ENCODE results near the gene ZFAND3. TPM values are rescaled to one million over a fixed set of nuclear protein-coding genes. Genes with fewer than 3 reads are reported as not detected.
"Not testable (repeated sequence)": the region's sequence is repeated elsewhere in the genome, so short reads cannot be mapped to it uniquely, and the experiment has no call there.

The ZFAND3 gene
- total RNA-seq, 1 experiment from 2014 or later, result 107 TPM

DNA sequence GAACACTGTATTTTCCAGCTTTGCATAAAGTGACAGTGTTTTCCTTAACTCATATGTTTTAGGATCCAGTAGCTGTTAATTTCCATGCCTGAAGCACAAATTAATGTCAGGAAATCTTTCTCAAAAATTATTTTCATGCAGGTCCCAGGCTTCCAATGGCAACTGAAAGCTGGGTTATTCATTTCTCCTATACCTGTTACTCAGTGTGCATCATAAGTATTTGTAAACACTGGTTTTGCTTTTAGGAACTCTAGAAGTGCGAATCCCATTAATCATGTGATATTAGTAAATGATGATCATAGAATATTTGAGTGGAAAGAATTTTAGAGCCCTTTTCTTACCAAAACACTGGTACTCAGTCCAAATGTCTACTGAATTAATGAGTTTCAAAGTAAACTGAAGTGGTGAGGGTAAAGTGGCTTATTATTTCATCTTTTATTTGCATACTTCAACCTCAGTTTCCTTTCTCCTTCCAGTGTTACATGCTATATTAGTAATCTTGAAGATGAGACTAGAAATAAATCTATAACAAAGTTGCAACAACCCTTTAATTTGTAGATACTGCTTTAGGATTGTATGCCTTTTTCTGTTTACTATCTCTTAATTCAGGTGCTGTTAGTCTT, 124.0 kb downstream of the ZFAND3 start:
- no peaks in the 10 kb centered on the region for H3K27me3 ChIP-seq (replicated peaks; ENCODE audit: control insufficient read depth, insufficient read depth, low read length)
- no peaks in the 10 kb centered on the region for H3K4me1 Mint-ChIP-seq (ENCODE audit: low read depth, unreplicated experiment)
- H3K27me3 Mint-ChIP-seq (ENCODE audit: insufficient read depth, unreplicated experiment), result no peaks in the 10 kb centered on the region
- ChIA-PET POLR2A (no interaction called here), CTCF (no interaction called here)
- BruUV-seq (replicated peaks), result no TSS peak
- intact Hi-C loops (cut with micrococcal nuclease; ENCODE audit: unreplicated experiment), result no loop called here
- H3K27ac Mint-ChIP-seq (ENCODE audit: unreplicated experiment), result no peak overlapping the region
- no peak for TF ChIP-seq CTCF (IDR thresholded peaks at IDR 0.05; ENCODE audit: insufficient read depth in 1 of 2, low read depth in 1 of 2, low read length in 1 of 2, severe bottlenecking in 1 of 2, unreplicated experiment in 1 of 2)
- no peaks in the 10 kb centered on the region for H3K36me3 Mint-ChIP-seq (ENCODE audit: insufficient read depth, unreplicated experiment)
- DNase-seq, result no peak
- no peak overlapping the region for H3K4me3 Mint-ChIP-seq (ENCODE audit: unreplicated experiment)
- H3K9me3 ChIP-seq, result no peaks in the 10 kb centered on the region
- no peaks in the 10 kb centered on the region for H3K36me3 ChIP-seq (ENCODE audit: control insufficient read depth, insufficient read depth, low read length)
- no peaks in the 10 kb centered on the region for H3K9me3 Mint-ChIP-seq (ENCODE audit: unreplicated experiment)
- H3K4me1 ChIP-seq, result no peaks in the 10 kb centered on the region
- H3K4me3 ChIP-seq (ENCODE audit: low read depth, low read length), result no peak overlapping the region

GRCh38 chr6:37946057-37946456, 126.5 kb downstream of the ZFAND3 start:
- Histone ChIP-seq H3K4me1 (peaks cover 4% of the 10 kb centered on the region; the same call in 1 of the 2 replicates), H3K4me3 (ENCODE audit: low read depth, low read length) (no peak overlapping the region), H3K9me3 (no peaks in the 10 kb centered on the region), H3K36me3 (ENCODE audit: control insufficient read depth, insufficient read depth, low read length) (no peaks in the 10 kb centered on the region), H3K27me3 (replicated peaks; ENCODE audit: control insufficient read depth, insufficient read depth, low read length) (no peaks in the 10 kb centered on the region)
- intact Hi-C loops (cut with micrococcal nuclease; ENCODE audit: unreplicated experiment), result no loop called here
- no peak for TF ChIP-seq CTCF (IDR thresholded peaks at IDR 0.05; ENCODE audit: insufficient read depth in 1 of 2, low read depth in 1 of 2, low read length in 1 of 2, severe bottlenecking in 1 of 2, unreplicated experiment in 1 of 2)
- Mint-ChIP-seq H3K4me1 (ENCODE audit: low read depth, unreplicated experiment) (peaks cover 5% of the 10 kb centered on the region), H3K27ac (ENCODE audit: unreplicated experiment) (no peak overlapping the region), H3K4me3 (ENCODE audit: unreplicated experiment) (no peak overlapping the region), H3K9me3 (ENCODE audit: unreplicated experiment) (no peaks in the 10 kb centered on the region), H3K36me3 (ENCODE audit: insufficient read depth, unreplicated experiment) (no peaks in the 10 kb centered on the region), H3K27me3 (ENCODE audit: insufficient read depth, unreplicated experiment) (no peaks in the 10 kb centered on the region)
- BruUV-seq (replicated peaks), result no TSS peak
- no peak for DNase-seq
- ChIA-PET CTCF (no interaction called here), POLR2A (no interaction called here)

- peaks cover 5% of the 10 kb centered on the region for H3K4me1 Mint-ChIP-seq (ENCODE audit: low read depth, unreplicated experiment)
- no peaks in the 10 kb centered on the region for H3K27me3 Mint-ChIP-seq (ENCODE audit: insufficient read depth, unreplicated experiment)
- CTCF ChIA-PET, result no interaction called here
- no peak for DNase-seq
- no peak overlapping the region for H3K27ac Mint-ChIP-seq (ENCODE audit: unreplicated experiment)
- Histone ChIP-seq H3K36me3 (ENCODE audit: control insufficient read depth, insufficient read depth, low read length) (no peaks in the 10 kb centered on the region), H3K27me3 (replicated peaks; ENCODE audit: control insufficient read depth, insufficient read depth, low read length) (no peaks in the 10 kb centered on the region), H3K4me3 (ENCODE audit: low read depth, low read length) (no peak overlapping the region), H3K4me1 (peaks cover 4% of the 10 kb centered on the region; the same call in 1 of the 2 replicates), H3K9me3 (no peaks in the 10 kb centered on the region)
- no peaks in the 10 kb centered on the region for H3K9me3 Mint-ChIP-seq (ENCODE audit: unreplicated experiment)
- TF ChIP-seq CTCF (IDR thresholded peaks at IDR 0.05; ENCODE audit: insufficient read depth in 1 of 2, low read depth in 1 of 2, low read length in 1 of 2, severe bottlenecking in 1 of 2, unreplicated experiment in 1 of 2), result no peak
- BruUV-seq (replicated peaks), result no TSS peak
- POLR2A ChIA-PET, result interaction anchor here (0.6 kb wide), 1 partner anchor 12 kb away, joined by 3 read pairs; no protein-coding TSS in a partner anchor
- intact Hi-C loops (cut with micrococcal nuclease; ENCODE audit: unreplicated experiment), result no loop called here
- no peaks in the 10 kb centered on the region for H3K36me3 Mint-ChIP-seq (ENCODE audit: insufficient read depth, unreplicated experiment)
- no peak overlapping the region for H3K4me3 Mint-ChIP-seq (ENCODE audit: unreplicated experiment)
Observed at GRCh38 chr6:37947468-37947867, 127.9 kb downstream of the ZFAND3 start.

- DNase-seq; H3K27me3 Mint-ChIP-seq (ENCODE audit: insufficient read depth, unreplicated experiment); H3K4me1 ChIP-seq; BruUV-seq (replicated peaks); POLR2A ChIA-PET; H3K36me3 ChIP-seq (ENCODE audit: control insufficient read depth, insufficient read depth, low read length); H3K9me3 Mint-ChIP-seq (ENCODE audit: unreplicated experiment); CTCF ChIA-PET; H3K9me3 ChIP-seq; H3K36me3 Mint-ChIP-seq (ENCODE audit: insufficient read depth, unreplicated experiment); H3K4me1 Mint-ChIP-seq (ENCODE audit: low read depth, unreplicated experiment); H3K27me3 ChIP-seq (replicated peaks; ENCODE audit: control insufficient read depth, insufficient read depth, low read length); H3K27ac Mint-ChIP-seq (ENCODE audit: unreplicated experiment); intact Hi-C loops (cut with micrococcal nuclease; ENCODE audit: unreplicated experiment); H3K4me3 Mint-ChIP-seq (ENCODE audit: unreplicated experiment); H3K4me3 ChIP-seq (ENCODE audit: low read depth, low read length): not testable (repeated sequence)
Observed at GRCh38 chr6:37948584-37948983, 129.1 kb downstream of the ZFAND3 start.

Measured in Caco-2 (cell line).